GM21825 (cell line): Measurements from ENCODE around the gene OLIG2.

ENCODE experiments used
- ATAC-seq: cut with Tn5 transposase; IDR thresholded peaks from one replicate; pipeline ENCODE4 v1.9.1; 2021; ENCODE audit warnings: mild to moderate bottlenecking, moderate library complexity; ENCODE audit not compliant: unreplicated experiment

OLIG2 gene

DNA sequence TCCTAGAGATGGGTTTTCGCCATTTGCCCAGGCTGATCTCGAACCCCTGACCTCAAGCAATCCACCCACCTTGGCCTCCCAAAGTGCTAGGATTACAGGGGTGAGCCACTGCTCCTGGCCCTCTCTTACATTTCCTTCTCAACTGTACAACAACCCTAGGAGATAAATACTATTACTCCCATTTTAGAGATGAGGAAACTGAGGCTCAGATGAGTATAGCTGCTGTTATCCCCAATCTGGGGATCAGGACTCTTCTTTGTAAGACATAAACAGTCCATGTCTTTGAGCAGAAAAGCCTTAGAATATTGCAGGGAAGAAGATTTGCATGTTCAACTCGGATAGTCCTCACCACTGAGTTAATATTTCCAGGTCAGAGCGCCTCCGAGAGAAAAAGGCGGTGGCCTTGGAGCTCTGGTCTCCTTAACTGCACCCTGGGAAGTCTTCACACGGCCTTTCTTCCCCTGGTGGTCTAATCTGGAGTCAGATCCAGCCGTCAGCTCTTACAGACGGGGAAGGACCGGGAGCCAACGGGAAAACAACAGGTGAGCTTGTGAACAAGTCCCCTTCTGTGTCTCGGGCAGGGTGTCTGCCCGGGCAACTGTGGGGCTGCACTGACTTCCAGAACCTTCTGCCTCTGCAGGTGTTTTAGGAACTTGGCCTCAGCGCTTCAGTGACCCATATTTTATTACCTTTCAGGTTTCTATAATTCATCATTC is 38.3 kb downstream of the OLIG2 start:
- ATAC-seq = no peak

DNA sequence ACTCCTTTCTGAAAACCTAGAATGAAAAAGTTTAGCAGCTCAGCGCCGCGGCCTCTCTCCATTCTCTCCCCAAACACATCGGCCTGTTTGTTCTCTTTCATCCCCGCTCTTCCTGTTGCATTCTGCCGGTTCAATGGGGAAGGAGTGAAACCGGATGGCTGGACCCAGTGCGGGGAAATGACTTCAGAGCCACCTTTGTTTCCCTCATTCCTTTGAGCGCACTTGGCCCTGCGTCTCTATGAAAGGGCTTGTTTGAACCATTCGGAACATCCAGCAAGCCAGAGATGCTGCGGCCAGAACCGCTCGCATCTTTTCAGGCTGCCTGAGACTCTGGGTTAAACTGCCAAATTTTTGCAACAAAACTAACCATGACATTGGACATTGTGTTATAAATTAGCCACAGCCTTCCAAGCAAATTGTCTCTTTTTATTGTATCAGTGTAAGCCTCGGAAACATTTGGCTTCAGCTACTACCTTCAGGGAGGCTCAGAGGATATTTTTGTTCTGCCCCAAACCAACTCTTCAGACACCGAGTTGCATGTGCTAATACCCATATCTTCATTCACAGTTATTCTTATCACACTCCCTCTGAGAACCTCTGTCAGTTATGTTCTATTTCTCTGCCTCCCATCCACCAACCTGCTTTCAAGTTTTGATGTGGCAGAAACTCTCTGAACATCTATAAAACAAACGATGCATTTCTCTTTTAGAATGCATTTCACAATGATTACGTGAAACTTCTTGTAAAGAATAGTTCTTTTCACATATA is 39.1 kb downstream of the OLIG2 start:
- no peak for ATAC-seq

DNA sequence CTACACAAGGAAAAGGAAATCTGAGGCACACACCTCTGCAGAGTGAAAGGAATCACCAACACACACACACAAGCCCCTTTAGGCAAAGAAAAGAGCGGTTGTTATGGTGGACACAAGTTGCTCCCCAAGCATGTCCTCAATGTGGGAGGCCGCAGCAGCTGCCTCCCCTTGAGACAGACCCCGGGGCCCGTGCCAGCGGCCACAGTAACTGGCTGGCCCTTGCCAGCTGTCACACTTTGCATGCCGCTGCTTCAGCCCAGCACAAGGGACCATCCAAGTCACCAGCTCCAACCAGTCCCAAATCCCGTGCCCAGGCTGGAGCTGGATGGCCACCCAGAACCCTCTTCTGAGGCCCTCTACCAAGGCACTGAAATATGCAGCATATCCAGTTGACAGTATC is 41.3 kb downstream of the OLIG2 start:
- ATAC-seq = no peak

DNA sequence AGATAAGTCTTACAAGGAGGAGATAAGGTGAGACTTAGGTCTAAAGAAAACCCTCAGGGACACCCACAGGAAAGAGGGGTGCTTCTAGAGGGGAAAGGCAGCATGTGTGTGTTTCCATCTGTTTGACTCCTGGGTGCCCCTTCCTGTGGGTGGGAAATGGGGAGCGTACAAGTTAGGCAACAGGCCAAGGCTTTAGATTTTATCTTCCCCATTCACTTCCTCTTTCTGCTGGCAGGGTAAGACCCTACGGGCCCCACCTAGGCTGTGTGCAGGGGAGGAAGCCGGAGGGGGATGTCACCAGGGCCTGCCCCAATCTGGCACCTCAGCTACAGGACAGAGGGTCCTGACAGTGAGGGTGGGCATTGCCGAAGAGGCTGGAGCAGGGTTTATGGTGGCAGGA is 41.7 kb downstream of the OLIG2 start:
- ATAC-seq = no peak

DNA sequence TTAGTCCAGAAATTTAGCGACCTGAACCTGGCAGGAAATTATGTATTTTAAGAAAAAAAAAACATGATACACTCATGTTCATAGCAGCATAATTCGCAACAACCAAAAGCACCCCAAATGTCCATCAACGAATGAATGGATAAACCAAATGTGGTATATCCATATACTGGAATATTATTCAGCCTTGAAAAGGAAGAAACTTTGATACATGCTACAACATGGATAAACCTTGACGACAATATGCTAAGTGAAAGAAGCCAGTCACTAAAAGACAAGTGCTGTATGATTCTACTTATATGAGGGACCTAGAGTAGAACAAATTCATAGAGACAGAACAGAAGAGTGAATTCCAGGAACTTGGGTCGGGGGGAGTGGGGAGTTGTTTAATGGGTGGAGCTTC is 43.5 kb downstream of the OLIG2 start:
- ATAC-seq = no peak

DNA sequence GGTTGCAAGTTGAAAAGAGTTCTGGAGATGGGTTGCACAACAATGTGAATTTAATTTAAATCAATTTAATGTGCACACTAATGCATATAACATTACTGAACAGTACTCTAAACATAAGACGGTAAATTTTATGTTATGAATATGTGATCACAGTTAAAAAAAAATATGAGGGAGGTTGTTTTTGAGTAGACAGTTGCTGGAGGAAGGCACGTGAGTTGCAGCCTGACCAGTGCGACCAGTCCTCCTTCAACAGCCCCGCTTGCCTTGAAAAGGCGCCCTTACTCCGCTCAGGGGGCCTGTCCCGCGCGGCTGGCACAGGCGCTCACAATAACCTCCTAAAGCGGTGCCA is 43.9 kb downstream of the OLIG2 start:
- ATAC-seq = no peak

DNA sequence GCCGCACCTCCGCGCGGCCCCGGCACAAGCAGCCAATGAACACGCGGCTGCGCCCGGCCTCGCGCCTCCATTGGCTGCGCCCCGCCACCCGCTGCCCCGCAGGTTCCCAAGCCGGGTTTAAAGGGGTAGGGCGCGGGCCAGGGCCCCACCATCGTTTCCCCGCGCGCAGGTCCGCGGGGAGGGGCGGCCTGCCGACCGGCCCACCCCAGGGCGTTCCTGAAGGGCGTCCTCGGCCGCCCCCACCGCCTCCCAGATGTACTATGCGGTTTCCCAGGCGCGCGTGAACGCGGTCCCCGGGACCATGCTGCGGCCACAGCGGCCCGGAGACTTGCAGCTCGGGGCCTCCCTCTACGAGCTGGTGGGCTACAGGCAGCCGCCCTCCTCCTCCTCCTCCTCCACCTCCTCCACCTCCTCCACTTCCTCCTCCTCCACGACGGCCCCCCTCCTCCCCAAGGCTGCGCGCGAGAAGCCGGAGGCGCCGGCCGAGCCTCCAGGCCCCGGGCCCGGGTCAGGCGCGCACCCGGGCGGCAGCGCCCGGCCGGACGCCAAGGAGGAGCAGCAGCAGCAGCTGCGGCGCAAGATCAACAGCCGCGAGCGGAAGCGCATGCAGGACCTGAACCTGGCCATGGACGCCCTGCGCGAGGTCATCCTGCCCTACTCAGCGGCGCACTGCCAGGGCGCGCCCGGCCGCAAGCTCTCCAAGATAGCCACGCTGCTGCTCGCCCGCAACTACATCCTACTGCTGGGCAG is 44.4 kb downstream of the OLIG2 start, which contains the start of gene OLIG1:
OLIG1 (plus strand) TSS at position 148 of the 750 bp plus-strand sequence; CDS start at position 254, 106 bp downstream.
- ATAC-seq = peak; percentile 54

DNA sequence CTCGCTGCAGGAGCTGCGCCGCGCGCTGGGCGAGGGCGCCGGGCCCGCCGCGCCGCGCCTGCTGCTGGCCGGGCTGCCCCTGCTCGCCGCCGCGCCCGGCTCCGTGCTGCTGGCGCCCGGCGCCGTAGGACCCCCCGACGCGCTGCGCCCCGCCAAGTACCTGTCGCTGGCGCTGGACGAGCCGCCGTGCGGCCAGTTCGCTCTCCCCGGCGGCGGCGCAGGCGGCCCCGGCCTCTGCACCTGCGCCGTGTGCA is 44.9 kb downstream of the OLIG2 start:
- ATAC-seq = peak; percentile 24

DNA sequence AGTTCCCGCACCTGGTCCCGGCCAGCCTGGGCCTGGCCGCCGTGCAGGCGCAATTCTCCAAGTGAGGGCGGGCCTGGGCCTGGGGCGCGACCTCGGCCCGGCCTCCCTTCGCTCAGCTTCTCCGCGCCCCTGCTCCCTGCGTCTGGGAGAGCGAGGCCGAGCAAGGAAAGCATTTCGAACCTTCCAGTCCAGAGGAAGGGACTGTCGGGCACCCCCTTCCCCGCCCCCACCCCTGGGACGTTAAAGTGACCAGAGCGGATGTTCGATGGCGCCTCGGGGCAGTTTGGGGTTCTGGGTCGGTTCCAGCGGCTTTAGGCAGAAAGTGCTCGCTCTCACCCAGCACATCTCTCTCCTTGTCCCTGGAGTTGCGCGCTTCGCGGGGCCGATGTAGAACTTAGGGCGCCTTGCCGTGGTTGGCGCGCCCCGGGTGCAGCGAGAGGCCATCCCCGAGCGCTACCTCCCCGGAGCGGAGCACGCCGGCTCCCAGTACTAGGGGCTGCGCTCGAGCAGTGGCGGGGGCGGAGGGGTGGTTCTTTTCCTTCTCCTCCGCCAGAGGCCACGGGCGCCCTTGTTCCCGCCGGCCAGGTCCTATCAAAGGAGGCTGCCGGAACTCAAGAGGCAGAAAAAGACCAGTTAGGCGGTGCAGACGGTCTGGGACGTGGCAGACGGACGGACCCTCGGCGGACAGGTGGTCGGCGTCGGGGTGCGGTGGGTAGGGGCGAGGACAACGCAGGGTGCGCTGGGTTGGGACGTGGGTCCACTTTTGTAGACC is 45.4 kb downstream of the OLIG2 start:
- ATAC-seq = no peak

DNA sequence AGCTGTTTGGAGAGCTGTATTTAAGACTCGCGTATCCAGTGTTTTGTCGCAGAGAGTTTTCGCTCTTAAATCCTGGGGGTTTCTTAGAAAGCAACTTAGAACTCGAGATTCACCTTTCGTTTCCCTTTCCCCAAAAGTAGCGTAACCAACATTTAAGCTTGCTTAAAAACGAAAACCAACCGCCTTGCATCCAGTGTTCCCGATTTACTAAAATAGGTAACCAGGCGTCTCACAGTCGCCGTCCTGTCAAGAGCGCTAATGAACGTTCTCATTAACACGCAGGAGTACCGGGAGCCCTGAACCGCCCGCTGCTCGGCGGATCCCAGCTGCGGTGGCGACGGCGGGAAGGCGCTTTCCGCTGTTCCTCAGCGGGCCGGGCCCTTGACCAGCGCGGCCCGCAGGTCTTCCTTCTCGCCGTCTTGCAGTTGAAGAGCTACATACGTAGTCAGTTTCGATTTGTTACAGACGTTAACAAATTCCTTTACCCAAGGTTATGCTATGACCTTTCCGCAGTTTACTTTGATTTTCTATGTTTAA is 46.1 kb downstream of the OLIG2 start:
- ATAC-seq = no peak

DNA sequence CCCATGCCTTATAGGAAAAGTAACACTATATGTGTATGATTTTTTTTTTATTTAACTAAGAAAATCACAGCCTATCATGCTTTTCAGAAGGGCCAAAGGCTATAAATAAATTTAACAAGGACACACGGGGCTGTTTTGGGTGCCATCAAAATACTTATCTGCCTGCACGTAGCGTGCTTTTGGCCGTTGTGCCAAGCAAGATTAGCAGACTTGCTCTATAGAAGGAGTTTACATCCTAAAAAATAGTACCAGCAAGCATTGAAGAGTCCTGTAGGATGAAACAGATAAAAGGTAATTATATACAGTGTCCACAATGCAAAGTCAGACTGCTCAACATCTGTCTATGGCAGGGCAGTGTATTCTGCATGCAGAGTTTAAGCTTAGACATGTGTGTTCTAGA is 47.9 kb downstream of the OLIG2 start:
- ATAC-seq = no peak

DNA sequence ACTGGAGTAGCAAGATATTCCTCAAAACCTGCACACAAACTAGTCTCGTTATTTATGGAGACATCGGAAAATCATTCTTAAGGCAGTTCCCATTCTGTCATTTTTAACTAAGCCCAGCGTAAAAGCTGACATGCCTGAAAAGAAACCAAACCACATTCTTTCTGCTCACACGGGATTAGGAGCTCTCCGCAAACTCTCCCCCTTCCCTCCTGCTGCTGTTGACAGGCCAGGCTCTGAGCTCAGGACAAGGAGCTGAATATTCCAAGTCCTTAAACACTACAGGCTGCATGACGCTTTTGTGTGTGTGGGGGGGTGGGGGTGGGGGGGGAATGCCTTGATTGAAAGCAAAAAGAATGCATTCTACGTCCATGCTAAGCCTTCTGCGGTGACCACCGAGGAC is 49.4 kb downstream of the OLIG2 start:
- ATAC-seq = no peak

DNA sequence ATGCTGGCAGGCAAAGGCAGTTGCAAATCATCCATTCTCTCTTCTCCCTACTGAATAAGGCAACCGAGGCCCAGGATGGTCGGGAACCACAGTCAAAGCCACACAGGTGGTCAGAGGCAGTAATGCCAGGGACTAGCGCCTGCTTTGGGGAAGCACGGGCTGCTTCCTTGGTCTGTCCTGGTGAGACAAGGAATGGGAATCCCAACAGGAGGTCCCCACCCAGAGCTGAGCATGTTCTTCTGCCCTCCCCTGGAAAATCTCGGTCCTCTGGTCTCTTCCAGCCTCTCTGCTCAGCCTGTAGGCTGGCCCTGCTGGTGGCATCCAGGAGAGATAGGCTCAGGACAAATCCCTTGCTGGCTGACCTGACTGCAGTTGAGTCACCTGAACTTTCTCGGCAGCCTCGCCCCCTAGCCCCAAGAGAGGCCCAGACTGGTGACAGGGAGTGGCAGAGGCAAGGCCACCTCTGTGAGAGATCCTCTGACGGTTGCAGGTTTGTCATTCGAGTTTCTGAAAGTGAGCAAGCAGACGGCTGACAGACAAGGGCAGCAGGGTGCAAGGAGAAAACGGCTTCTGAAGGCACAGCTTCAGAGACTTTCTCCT is 50.0 kb downstream of the OLIG2 start:
- no peak for ATAC-seq

DNA sequence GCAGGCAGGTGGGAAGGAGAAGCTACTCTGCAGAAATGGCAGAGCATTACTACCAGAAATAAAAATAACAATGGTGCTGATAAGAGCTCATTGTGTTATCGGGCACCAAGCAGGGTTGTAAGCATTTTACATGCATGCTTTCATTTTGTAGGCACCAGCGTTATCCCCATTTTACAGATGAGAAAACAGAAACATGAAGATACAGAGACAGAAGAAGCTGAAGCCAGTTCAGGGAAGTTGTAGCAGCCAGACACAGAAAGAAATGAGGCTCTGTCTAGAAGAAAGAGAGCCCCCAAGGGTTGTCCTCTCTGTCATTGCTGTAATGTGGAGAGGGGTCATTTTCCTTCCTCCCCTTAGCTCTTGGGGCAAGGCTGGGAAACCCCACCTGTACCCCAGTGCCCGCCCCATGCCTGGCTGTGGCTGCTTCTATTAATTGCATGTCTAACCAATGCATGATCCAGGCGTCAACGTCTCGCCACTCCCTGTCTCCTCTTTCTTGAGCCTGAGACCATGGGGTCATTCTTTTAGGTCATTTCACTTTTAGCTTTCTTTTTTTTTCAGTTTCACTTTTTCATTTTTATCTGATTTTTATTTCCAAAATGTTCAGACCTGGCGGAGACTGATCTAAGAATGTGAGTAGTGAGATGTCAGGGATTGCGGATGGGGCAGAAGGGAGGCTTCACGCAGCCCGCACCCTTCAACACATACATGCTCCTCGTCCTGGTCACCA is 51.0 kb downstream of the OLIG2 start:
- ATAC-seq = no peak
